GM19324 (cell line): ENCODE measurements around the gene TRIM66.

Source experiments
- ATAC-seq: cut with Tn5 transposase; IDR thresholded peaks from one replicate; pipeline ENCODE4 v1.9.1; 2021; ENCODE audit warnings: mild to moderate bottlenecking, moderate library complexity; ENCODE audit not compliant: unreplicated experiment, low FRiP score

Gene TRIM66

DNA sequence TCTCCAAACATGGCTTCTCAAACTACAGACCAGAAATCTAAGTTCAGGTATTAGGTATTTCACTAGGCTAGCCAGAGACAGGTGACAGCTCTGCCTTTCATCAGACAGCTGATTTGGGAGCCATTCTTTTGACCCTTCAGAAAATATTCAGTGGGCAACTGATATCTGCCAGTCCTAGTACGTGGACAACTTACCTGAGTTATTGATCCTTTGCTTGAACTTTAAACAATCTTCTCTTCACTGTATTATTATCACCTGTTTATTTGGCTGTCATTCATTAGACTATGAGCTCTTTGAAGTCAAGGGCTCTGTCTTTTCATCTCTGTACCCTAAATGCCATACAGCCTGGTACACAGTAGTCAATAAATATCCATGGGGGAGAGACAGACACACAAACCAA is 17.2 kb downstream of the TRIM66 start:
- ATAC-seq: no peak

DNA sequence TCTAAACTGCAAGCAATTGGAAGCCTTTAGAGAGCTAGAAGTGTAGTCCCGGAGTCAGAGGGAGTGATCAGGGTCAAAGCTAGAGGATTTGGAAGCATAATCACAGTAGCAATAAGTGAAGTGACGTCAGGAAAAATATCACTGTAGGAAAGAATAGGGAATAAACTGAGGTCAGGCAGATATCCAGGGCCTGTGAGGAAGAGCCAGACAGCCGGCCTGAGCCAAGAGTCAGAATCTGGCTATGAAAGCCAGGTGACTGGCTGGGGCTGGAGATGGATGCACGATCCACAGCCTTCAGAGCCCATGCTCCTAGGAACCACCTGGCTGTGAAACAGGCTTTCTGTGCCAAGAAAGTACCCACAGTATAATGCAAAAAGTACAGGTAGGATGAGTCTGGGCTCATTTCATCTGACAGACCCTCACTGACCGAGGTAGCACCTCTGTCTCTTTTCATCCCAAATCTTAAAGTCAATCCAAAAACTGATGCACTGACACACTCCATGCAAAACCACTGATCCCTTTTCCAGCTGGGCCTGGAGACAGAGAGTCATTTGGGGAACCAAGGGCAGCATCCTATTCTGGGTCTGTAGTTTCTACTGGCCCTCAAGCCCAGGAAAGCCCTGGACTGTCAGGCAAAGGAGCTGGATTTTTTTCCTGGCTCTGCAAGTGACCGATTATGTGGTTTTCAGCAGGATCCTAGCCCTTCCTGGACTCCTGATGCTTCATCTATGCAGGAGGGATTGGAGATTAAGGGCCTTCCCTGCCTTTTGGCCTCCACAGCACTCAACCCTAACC is 21.3 kb downstream of the TRIM66 start:
- no peak for ATAC-seq

DNA sequence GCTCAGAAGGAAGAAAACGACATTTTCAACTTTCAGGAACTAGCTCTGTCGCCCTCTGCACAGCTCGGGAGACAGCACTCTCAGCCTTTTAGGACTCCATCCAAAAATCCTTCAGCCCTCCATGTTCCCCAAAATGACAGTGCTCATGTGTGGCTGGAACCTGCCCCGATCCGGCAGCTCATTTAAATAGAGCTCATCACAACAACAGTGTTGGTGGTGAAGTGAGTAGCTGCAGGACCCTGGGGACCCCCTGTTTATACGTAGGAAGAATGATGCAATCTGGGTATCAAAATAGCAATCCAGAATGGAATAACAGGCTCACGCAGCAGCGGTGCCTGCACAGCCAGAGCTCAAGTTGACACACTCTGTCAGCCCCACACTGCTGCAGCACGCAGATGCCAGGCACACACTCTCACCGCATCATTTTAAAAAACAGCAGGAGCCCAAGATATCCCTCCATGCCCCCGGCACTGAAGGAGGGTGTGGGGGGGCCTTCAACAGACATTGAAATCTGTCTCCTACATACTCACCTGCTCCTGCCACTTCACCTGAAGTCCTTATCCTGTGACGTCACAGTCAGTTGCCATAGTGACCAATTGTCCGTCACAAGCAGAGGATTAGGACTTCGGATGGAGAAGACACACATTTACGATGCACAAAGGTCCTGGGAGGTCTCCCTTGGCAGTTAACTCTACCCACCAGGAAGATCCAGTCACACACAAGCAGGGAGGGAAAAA is 24.0 kb downstream of the TRIM66 start:
- ATAC-seq: no peak

DNA sequence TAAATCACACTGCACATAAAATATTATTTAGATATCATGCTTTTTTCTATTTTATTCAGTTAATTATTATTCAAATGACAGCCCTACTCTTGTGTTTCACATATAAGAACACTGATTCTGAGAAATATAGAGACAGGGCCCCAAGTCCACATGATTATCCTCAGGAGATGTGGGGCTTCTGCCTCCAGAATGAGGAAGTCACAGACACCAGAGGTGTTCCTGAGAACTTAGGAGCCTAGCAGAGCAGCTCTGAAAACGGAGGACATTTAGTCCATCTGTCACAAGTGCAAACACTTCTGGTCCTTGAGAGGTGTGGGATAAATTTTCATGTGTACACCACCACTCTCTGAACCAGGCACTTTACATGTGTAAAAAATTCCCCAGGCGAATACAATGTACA is 26.2 kb downstream of the TRIM66 start:
- ATAC-seq: no peak

DNA sequence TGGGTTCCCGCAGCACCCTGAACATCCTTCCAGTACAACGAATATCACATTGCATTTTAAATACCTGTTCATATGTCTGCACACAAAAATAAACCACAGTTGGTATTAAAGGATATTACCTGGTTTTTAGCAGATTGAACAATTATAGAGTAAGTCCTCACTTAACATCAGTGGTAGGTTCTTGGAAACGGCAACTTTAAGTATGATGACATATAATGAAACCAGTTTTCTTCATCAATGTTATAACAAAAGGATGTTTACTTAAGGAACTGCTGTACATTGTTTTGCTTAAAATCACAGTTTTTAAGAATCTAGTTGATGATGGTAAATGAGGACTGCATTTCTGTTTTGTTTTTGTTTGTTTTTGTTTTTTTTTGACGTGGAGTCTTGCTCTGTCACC is 28.0 kb downstream of the TRIM66 start:
- ATAC-seq: no peak

DNA sequence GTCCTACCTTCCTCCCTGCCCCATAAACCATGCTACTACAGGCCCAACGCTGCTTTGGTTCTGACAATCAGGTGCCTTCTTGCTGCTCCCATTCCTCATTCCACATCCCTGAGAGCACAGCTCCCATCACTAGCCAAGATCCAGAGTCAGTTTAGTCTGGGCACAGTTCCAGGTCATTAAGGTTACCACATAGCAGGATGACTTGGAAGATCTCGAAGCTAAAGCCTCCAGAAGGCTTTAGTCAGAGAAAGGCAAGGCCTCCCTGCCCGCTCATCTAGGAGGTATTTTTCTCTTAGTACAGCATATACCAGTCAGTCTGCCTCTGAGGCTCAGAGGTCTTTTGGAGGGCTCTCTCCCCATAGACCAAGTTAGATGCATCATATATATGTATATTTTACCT is 30.3 kb downstream of the TRIM66 start:
- no peak for ATAC-seq

DNA sequence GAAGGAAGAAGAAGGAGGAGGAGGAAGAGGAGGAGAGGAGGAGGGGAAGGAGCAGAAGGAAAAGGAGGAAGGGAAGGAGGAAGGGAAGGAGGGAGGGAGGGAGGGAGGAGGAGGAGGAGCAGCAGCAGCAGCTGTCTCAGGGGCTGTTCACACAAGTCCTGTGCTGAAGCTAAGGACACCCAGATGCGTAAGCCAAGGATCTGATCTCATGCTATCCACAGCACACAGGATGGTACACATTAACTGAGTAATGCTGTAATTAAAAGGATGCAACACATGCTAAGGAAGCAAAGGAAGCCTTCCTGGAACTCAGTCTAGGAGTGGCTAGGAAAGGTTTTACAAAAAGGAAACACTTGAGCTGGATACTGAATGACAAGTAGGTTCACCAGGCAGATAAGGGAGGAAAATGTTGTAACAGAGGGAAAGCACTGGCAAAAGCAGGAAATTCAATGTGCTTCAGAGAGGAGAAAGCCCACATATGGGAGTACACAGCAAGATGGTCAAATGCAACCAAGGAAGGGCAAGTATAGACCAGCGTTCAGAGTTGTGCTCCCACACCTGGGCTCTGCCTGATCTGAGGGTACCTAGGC is 32.0 kb downstream of the TRIM66 start:
- ATAC-seq: no peak

DNA sequence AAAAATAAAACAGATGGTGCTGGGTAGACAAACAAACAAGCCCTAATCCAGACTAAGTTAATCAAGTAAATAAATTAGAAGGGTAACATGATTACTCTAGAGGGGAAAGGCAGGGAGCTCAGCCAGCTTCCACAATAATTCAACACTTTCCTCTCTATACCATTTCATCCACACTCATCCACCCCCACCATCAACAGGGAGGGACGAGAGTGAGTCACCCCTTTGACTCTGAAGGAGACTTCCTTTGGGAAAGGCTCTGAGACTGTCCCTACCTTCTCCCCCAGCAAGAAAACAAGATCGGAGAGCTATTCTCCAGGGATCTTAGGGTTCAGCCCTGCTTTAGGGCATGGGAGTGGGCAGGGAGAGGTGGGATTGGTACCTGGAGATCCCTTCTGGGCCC is 33.1 kb downstream of the TRIM66 start:
- ATAC-seq: no peak

DNA sequence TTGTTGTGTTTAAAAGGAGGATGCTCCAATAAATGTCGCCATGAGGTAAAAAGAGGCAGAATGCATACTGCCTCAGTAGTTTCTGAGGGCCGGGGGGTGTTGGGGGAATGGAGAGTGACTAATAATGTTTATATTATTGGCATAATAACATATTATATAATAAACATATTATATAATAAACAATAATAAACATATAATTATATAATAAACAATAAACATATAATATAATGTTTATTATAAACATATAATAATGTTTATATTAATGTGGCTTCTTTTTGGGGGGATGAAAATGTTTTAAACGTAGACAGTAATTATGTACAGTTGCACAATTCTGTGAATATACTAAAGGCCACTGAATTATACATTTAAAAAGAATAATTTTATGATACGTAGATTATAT is 35.6 kb downstream of the TRIM66 start:
- no peak for ATAC-seq

DNA sequence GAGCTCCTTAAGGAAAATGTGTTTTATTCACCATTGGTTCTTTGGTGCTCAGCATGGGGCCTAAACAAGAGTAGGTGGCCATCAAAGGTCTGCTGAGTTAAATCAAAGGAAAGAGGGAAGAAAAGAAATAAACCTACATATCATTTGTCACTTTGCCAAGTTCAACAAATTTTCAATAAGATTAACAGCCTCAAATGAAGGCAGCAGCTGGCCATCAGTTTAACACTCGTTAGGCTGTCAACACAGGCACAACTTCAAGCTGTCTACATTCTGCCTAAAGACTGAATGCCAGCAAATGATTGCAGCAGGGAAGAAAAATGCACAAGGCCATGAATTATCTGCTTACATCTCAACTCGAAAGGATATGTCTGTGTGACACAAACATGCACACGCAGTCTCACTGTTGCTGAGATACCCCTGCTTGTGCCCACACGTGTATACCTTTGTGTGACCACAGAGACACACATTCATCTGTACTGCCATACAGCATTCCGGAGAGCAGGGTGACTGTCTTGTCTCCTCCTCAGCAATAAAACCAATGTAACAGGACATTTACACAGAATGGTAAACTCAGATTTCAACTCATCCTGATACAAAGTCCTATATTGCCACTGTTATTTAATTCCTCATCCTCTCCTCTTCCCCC is 40.1 kb downstream of the TRIM66 start:
- no peak for ATAC-seq

DNA sequence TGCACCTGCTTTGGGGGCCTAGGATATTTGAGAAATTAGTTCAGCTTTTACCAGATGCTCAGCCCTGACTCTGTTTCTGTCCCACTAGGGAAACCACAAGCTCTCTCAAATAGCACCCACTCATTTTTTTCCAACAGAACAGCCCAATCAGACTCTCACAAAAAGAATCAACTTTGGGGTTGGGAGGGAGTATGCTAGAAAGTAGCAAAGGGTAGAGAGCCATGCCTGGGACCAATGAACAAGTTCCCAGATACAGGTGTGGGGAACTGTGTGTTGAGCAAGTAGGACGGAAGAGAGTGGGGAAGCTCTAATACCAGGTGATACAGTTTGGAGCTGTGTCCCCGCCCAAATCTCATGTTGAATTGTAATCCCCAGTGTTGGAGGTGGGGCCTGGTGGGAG is 41.1 kb downstream of the TRIM66 start:
- ATAC-seq: no peak

DNA sequence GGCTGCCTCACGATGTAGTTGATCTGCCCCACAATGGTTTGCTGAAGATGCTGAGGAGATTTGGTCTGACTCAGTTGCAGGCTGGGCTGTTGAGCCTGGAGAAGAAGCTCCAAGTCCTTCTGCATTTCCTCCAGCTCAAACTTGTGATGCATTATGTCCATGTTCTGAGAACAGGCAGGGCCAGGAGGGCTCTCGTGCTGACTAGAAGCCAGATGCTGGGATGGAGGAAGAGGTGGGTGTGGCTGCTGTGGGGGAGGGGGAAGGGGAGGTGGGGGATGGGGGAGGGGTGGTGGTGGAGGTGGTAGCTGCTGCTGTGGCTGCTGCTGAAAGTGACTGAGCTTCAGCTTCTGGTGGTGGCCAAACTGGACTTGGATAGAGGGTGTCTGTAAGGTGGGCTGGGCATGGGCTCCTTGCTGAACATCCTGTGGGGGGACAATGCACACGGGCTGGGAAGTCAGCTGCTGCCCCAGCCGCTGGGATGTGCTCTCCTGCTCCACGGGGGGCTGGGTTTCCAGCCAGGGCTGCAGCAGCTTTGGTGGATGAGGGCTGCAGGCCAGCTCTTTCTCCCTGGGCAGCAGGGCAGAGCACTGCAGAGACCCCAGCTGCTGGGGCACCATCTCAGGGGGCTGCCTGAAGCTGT is 42.1 kb downstream of the TRIM66 start:
- no peak for ATAC-seq

DNA sequence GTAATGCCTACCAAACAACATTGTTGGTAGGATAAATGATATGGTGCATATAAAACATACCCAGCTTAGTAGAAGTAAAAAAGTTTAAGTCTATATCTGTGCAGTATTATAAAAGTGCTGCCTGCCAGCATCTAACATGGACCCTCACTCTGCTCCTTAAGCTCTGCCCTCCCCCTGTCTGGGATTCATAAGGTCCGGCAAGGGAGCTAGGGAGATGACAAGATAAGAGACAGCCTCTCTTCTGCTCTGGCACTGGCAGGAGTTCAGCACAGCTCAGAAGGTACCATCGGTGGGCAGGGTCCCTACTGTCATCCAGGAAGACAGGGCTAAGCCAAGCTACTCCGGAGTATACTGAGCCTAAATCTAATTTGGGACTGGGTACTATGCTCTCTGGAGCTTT is 42.8 kb downstream of the TRIM66 start:
- no peak for ATAC-seq

DNA sequence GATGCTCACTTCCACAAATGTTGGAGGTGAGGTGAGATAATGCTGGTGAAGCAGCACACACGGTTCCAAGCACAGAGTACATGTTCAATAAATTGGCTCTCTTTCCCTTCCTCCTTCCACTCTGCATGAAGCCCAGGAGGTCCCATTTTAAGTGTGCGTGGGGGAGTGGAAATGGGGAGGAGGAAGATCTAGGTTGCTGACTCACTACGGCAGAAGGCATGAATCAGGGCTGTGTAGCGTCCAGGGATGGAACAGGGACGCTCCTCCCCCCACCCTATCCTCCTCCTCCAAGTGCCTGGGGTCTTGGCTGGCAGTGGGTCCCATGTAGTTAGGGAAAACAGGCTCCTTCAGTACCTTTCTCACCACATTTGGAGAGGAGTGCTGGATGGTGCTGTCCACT is 44.2 kb downstream of the TRIM66 start:
- ATAC-seq: no peak

DNA sequence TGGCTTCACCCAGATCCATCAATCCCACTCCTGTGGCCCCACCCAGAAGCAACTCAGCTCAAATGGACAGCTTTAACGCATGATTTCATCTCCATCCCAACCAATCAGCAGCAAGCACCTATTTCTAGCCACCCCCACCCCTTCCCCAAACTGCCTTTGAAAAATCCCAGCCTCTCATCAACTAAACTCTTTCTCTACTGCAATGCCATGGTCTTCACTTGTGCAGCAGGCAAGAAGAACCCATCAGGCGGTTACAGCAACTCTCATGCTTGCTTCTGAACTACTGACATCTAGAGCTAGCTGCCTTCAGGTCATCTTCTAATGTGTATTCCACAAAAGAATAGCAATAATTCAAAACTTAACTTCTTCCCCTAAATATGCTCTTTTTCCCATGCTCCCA is 46.3 kb downstream of the TRIM66 start:
- no peak for ATAC-seq

DNA sequence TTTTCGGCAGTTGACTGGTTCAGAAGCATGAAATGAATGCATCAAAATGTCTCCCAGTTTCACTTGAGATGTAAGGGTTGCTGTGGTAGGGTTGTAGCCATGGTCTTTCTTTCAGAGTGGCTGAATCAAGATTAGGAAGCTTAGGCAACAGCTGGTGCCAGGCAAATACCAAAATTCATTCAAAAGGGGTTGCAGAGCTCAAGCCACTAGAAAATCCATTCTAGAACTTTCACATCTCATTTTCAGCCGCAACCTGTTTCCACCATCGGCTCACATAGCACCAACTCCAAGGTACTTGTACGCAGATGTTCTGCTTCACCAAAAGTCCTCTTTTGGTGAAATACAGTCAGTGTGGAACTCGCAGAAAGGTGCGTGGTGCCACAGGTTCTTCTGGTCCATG is 48.0 kb downstream of the TRIM66 start:
- ATAC-seq: no peak

DNA sequence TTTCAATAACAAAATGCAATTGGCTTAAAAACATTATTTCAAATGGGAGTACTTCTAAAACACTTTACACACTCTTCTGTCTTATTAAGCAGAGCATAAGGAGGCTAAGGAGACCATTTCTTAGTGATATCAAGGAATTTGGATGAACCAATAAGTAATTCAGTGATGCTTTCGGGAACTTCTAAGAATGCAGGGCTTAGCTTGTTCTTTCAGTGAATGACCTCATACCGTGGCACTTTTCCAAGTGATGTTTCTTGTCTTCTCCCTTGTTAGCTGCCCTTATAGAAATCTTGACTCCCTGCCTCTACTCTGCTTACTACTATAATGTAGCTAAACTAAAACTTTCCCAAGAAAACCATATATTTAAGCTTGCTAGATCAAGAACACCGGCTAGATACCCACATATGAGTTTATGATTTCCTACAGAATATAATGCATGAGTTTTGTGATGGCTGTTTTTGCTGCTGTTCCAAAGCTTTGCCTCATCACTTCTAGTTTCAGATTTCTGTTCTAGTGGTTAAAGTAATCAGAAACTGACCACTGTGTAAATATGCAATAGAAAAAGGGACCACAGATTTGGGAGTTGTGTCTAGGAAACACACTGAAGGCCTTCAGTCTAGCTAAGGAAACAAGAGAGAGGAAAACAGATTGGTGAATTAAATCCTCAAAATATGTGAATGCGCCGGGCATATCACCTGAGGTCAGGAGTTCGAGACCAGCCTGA is 50.9 kb downstream of the TRIM66 start:
- no peak for ATAC-seq

DNA sequence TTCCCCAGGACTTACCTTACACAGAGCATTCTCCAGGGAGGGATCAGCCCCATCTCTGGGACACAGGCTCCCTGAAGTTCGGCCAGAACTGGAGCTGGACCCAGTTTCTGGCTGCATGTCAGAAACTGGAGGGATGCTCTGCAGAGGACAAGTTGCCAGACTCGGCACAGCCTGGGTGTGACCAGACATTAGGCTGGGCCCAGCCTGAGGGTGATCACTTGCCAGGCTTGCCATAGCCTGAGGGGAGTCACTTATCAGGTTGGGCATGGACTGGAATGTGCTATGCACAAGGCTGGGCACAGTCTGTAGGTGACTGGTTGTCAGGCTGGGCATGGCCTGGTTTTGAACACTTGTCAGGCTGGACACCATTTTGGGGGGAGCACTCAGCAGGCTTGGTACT is 57.8 kb downstream of the TRIM66 start:
- ATAC-seq: no peak

DNA sequence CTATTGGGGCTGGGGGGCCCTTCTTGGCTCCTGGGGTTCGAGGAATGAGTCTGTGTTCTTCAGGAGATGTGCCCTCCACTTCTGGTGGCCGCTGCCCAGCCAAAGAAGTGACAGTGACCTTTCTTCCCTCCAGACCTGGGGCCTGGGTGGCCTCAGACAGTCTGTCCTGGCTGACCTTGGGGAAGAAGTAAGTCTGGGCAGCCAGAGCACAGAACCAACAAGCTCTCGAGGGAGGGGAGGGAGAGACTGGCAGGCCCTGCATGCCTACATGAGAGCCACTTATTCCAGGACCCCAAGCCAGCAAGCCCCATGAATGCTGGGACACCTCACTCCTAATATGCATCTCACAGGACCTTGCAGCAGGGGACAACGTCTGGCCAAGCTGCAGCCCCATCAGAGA is 61.3 kb downstream of the TRIM66 start:
- no peak for ATAC-seq

DNA sequence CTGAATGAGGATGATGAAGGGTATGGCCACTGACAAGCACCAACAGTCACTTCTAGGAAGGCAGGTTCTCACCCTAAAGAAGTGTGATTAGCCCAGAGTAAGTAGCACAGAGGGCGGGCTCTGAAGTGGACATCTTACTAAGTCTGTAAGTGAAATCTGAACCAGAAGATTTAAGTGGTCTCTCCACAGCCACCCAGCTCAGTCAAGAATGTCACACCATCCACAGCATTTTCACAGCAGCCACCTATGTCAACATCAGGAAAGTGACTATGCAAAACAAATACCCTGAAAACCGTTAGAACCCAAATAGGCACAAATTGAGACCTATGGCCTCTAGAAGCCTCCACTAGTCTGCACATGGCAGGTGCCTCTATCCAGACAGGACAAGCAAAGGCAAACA is 65.4 kb downstream of the TRIM66 start:
- no peak for ATAC-seq
